ENCODE results near the gene KRTAP10-12.

- TF ChIP-seq CTCF (IDR thresholded peaks at IDR 0.05; ENCODE audit: low read depth, low read length, missing input control) (no peak), JUND (IDR thresholded peaks at IDR 0.05) (no peak), GABPA (IDR thresholded peaks at IDR 0.05 in 1 of 2, conservative IDR thresholded peaks at IDR 0.05 in 1 of 2) (no peak), YY1 (IDR thresholded peaks at IDR 0.05) (no peak), TAF1 (conservative IDR thresholded peaks at IDR 0.05) (no peak), MAX (IDR thresholded peaks at IDR 0.05) (no peak), ZBTB33 (IDR thresholded peaks at IDR 0.05) (no peak), RXRA (IDR thresholded peaks at IDR 0.05) (no peak), SP1 (IDR thresholded peaks at IDR 0.05) (no peak), REST (IDR thresholded peaks at IDR 0.05) (no peak)
Measured at GRCh38 chr21:44716984-44717383, 20.0 kb downstream of the KRTAP10-12 start.
